K562 treated with DMSO at 1 percent for 24 hours (cell line): ENCODE results near the gene KXD1. TPM values are rescaled to one million over a fixed set of nuclear protein-coding genes. Genes with fewer than 3 reads are reported as not detected.

Experiments used
- total RNA-seq: library from RNA; unstranded; fragments of 300-600 nt; gene quantifications from 2 replicates; pipeline ENCODE4 v1.2.3, GENCODE V29; 2022; ENCODE audit warnings: low read depth; ENCODE audit not compliant: insufficient read depth

Gene KXD1, protein sequence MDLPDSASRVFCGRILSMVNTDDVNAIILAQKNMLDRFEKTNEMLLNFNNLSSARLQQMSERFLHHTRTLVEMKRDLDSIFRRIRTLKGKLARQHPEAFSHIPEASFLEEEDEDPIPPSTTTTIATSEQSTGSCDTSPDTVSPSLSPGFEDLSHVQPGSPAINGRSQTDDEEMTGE
- 149 and 164 TPM in 2 replicates for total RNA-seq

DNA sequence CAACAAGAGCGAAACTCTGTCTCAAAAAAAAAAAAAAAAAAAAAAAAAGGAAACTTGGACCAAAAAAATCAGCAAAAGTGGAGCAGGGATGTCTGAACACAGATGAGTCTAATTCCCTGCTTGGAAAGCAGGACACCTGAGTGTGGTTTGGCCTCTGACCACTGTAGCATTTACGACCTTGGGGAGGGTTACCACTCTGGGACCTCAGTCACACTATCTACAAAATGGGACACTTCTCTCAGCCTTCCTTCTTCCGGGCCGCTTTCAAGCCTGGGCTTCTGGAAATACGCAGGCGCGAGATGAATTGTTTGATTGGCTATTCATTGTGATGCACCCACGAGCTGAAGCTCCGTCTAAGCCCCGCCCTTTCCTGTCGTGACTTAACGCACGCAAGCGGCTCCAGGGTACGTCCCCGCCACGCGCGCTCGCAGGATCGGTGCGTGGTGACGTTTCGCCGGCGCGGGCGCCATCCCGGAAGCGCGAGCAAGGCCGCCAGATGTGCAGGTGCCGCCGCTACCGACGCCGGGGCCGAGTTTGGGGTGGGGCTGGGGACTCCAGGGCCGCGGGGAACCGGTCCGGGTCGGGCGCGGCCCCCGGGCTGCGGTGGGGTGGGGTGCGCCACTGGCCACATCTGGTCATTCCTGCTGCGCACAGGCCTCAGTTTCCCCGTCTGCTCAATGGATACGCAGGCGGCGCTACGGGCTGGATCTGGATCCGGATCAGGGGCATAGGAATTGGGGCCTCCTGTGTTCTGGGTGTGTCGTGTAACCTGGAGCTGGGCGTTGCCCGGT lies at the start of gene KXD1:
Gene KXD1 (plus strand): TSS at position 460 of the 791 bp plus-strand sequence. CDS start 4,187 bp downstream, outside the sequence.

DNA sequence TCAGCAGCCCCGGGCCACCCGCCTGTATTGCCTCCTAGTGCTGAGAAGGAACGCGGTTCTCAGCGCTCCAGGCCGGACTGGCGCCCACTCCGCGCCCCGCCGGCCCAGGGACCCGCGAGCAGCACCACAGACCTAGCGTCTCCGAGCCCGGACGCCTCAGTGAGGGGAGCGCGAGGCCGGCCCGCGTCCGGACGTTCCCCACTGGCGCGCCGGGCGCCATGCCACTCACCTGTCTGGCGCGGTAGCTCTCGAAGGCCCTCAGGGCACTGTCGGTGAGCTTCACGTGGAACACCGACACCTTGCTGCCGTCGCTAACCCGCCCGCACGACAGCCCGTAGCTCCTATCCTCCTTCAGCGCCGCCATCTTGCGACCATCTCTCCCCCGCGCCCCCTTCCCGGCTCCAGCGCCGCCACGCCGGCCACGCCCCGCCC lies 36.0 kb upstream of the KXD1 start, which contains the start of gene ELL:
Gene ELL (minus strand): TSS at position 379 of the 432 bp plus-strand sequence. CDS start 15 bp downstream, at position 364.

DNA sequence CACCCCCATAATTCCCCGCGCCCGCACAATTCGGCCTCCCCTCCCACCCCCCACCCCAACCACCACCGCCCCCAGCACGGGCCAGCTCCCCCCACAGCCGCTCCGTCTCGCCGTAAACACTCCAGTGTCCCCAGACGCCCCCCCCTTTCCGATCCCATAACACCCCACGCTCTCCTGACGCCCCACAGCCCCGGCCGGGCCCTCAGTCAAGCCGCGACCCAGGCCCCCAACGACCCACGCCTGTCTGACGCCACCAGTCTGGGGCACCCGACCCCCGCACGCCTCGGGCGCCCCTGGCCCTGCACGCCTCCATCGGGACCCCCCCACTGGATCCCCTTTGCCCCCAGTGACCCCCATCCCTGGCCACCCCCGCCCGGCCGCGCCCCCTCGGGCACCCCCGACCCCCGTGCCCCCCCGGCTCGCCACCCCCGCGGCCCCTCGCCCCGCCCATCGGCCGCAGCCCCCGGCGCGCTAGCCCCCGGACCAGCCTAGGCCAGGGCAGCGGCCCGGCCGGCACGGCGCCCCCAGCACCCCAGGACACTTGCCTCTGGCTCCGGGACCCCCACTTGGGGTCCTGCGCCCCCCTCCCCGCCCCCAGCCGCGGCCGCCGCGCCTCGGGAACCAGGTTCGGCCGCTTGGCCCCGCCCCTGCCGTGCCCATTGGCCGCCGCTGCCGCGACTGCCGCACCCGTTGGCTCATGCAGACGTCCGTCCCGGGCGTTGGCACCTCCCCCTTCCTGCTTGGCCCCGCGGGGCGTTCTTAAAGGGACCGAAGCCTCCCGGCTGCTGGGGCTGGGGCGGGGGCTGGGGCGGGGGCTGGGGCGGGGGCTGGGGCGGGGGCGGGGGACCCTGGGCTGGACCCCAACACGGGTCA lies 14.5 kb upstream of the KXD1 start, which contains the start of gene FKBP8:
Gene FKBP8 (minus strand): TSS at position 633 of the 873 bp plus-strand sequence. CDS start 1,603 bp downstream, outside the sequence.

DNA sequence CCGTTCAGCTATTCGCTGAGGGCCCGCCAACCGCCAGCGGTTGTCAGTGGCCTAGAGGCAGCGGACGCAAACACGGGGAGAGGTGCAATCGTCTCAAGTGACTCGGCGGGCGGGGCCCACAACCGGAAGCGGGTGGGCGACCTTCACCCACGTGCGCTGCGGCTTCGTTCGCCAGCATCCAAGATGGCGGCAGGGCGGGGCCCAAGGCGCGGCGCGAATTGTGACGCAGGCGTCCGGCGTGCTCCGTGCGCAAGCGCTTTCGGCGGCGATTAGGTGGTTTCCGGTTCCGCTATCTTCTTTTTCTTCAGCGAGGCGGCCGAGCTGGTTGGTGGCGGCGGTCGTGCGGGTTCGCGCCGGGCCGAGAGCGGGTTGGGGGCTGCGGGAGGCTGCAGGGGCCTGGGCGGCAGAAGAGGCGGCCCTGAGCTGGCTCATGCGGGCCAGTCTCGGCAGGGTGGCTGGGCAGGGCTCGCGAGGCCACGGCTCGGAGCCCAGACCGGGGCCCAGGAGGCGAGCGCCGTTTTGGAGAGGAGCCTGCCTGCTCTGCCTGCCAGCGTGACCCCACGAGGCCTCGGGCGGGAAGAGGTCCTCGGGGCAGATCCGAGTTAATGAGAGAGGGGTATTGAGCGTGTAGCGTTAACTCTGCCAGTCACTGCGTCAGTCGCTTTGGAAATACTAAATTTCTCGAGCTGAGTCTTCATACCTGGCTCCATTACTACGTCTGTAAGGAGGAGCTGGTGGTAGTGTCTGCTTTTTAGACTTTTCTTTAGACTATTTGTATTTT lies 14.1 kb downstream of the KXD1 start, which contains the start of gene UBA52:
Gene UBA52 (plus strand): TSS at position 294 of the 781 bp plus-strand sequence. CDS start 1,444 bp downstream, outside the sequence.

DNA sequence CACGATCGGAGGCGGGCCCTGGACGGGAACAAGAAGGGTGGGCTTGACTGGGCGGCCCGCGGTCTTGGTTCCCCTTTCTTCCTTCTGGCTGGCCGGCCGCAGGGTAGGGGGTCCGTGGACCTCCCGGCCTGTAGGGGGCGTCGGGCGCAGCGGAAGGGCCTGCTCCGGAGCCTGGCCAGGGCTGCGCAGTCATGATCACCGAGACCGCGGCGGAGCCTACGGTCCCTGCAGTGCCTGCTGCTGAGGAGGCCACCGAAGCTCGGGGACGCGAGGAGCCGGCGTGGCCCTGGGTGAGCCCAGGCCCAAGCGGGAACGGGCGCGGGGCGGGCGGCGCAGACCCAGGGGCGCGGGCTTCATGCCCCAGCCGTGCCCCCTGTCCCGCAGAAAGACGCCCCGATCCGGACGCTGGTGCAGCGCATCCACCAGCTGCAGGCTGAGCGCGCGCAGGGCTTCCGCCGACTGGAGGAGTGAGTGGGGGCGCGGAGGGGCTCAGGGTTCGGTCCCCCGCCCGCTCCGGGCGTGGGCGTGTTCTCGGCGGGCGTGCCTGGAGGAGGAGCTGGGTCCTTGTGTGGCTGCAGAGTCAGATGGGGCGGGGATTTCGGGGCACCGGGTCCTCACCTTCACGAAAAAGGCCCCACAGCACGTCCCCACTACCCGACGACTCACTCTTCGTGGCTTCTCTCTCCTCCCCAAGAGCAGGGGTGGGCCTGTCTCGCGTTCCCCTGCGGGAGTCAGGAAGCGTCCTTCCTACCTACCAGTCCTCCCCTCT lies 31.1 kb downstream of the KXD1 start, which contains the start of gene REX1BD:
Gene REX1BD (plus strand): TSS at position 188 of the 769 bp plus-strand sequence. CDS start 4 bp downstream, at position 192.

DNA sequence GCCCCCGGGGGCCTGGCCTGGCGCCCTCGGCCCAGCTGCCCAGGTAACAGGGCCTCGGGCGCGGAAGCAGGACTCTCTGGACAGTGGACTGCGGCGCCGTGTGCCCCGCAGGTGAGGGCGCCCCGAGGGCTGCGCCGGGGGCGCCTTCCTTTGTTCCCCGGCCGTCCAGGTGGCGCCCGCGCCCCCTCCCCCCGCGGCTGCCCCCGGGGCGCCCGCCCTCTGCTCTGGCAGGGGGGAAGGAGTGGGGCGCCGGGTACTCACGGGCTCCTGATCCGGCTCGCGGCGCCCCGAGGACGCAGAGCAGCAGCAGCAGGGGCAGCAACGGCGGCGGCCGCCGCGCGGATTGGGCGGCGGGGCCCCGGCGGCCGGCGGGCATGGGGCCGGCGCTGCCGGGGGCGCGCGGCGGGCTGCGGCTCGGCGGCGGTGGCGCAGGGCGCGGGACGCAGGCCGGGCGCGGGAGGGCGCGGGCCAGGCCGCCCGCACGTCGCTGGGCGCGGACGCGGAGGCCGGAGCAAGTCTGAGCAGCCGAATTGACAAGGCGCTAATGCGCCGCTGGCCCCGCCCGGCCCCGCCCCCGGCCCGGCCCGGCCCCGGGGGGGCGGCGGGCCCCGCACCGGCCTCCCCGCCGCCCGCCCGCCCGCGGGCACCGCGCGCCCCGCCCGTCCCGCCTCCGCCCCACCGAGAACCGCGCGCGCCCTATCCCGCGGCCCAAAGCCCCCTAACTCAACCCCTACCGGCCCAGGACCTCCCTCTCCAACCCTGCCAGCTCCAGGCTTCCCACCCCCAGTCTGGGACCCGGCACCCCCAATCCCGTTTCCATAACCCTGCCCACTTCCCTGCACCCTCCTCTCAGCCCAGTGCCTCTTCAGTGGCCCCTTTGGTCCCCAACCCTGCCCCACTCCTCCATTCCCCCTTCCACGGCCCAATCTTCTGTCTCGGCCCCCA lies 48.9 kb downstream of the KXD1 start, which contains the start of gene CRLF1:
Gene CRLF1 (minus strand): TSS at position 519 of the 945 bp plus-strand sequence. CDS start 143 bp downstream, at position 376.

DNA sequence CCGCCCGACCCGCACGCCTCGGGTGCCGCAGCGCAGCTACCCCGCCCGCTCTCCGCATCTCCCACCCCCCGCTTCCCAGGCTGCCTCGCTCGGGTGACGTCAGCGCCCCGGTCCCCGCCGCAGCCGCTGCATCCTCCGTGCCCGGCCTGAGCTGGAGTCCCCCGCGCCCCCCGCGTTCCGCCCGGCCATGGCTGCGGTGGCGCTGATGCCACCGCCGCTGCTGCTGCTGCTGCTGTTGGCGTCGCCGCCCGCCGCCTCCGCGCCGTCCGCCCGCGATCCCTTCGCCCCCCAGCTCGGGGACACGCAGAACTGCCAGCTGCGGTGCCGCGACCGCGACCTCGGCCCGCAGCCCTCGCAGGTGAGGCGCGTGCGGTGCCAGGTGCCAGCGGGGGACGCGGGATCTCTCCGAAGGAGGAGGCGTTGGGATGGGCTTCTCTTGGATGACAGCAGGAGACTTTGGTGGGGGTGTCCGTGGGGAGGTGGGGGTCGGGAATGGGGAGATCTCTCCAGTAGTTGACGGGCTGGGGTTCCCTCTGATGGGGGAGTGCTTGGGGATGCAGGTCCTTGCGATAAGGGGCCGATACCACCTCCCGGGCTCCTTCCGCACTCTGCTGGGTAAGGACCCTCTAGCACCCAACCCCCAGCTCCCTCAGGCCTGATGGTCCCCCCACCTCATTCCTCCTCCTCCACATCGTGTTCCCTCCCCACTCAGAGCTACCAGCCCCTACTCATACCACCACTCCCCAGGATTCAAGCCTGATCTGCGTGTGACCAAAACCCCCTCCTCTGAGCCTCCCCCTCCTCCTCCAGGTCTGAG lies 55.3 kb downstream of the KXD1 start, which contains the start of gene TMEM59L:
Gene TMEM59L (plus strand): TSS at position 99 of the 817 bp plus-strand sequence. CDS start 89 bp downstream, at position 188.

Other genes starting within 250 kb of the KXD1 start
- 278 and 306 TPM in 2 replicates for gene LSM4, start 234.8 kb upstream of the KXD1 start, total RNA-seq
- gene PGPEP1, start 217.3 kb upstream of the KXD1 start, total RNA-seq, result 33.9 and 35.7 TPM in 2 replicates
- 470 and 575 TPM in 2 replicates for gene GDF15, start 171.7 kb upstream of the KXD1 start, total RNA-seq
- 3.5 and 3.8 TPM in 2 replicates for gene LRRC25, start 160.2 kb upstream of the KXD1 start, total RNA-seq
- gene SSBP4, start 138.5 kb upstream of the KXD1 start, total RNA-seq, result 124 and 152 TPM in 2 replicates
- gene ISYNA1, start 119.7 kb upstream of the KXD1 start, total RNA-seq, result 333 and 398 TPM in 2 replicates
- 17.6 and 19.8 TPM in 2 replicates for gene ELL, start 35.8 kb upstream of the KXD1 start, total RNA-seq
- 364 and 404 TPM in 2 replicates for gene FKBP8, start 14.3 kb upstream of the KXD1 start, total RNA-seq
- gene UBA52, start 14.0 kb downstream of the KXD1 start, total RNA-seq, result 2,583 and 2,749 TPM in 2 replicates
- gene REX1BD, start 30.9 kb downstream of the KXD1 start, total RNA-seq, result 142 and 151 TPM in 2 replicates
- gene CRLF1, start 48.9 kb downstream of the KXD1 start, total RNA-seq, result 2.5 and 2.8 TPM in 2 replicates
- gene TMEM59L, start 55.0 kb downstream of the KXD1 start, total RNA-seq, result 0.45 TPM in 1 of 2 replicates, not detected in the other
- 14.6 and 14.8 TPM in 2 replicates for gene KLHL26, start 79.2 kb downstream of the KXD1 start, total RNA-seq
- gene CRTC1, start 125.8 kb downstream of the KXD1 start, total RNA-seq, result 19.0 and 23.5 TPM in 2 replicates
- not detected in 2 replicates for gene COMP, start 233.4 kb downstream of the KXD1 start, total RNA-seq